Neural crest cell (in vitro differentiated cells): Measurements from ENCODE around the gene CSTB. TPM values are rescaled to one million over a fixed set of nuclear protein-coding genes. Genes with fewer than 3 reads are reported as not detected.

Experiments
- DNase-seq: peaks from one replicate; pipeline ENCODE4 v3.0.0; 2021; ENCODE audit warnings: low read depth, mixed read lengths, low spot score
- H3K27ac Mint-ChIP-seq: one replicate; pipeline ENCODE4 v1.8.0; 2021; ENCODE audit warnings: mild to moderate bottlenecking, mixed read lengths; ENCODE audit not compliant: unreplicated experiment
- H3K27me3 Mint-ChIP-seq: 2 replicates; pipeline ENCODE4 v1.8.0; 2021; ENCODE audit warnings: low read depth, mild to moderate bottlenecking, mixed read lengths
- H3K36me3 Mint-ChIP-seq: 2 replicates; pipeline ENCODE4 v1.8.0; 2021; ENCODE audit warnings: low read depth, mild to moderate bottlenecking, mixed read lengths
- H3K4me1 Mint-ChIP-seq: 2 replicates; pipeline ENCODE4 v1.8.0; 2021; ENCODE audit warnings: mixed read lengths
- H3K4me3 Mint-ChIP-seq: one replicate; pipeline ENCODE4 v1.8.0; 2021; ENCODE audit warnings: mild to moderate bottlenecking, mixed read lengths
- H3K9me3 Mint-ChIP-seq: 2 replicates; pipeline ENCODE4 v1.8.0; 2021; ENCODE audit warnings: mixed read lengths
- CTCF ChIP-seq: fragments of 200-600 bp; sonication (generic); conservative IDR thresholded peaks from 2 replicates; pipeline ENCODE4 v1.5.0; 2021; ENCODE audit warnings: antibody characterized with exemption, mild to moderate bottlenecking
- total RNA-seq: library from RNA; stranded (reverse); gene quantifications from 2 replicates; pipeline ENCODE4 v1.2.1, GENCODE V29; 2021

Gene CSTB
- total RNA-seq, 1 donor from 2014 or later, result 37.1 TPM

GRCh38 chr21:43815107-43815613 is 39.1 kb upstream of the CSTB start:
- no peak for DNase-seq
- Mint-ChIP-seq H3K4me1 (peaks cover 8% of the 10 kb centered on the region), H3K27ac (peak overlapping the region; percentile 84), H3K27me3 (peaks cover 2% of the 10 kb centered on the region), H3K9me3 (no peaks in the 10 kb centered on the region), H3K4me3 (no peak overlapping the region), H3K36me3 (no peaks in the 10 kb centered on the region)
- no peak for TF ChIP-seq CTCF

GRCh38 chr21:43814215-43815106 is 38.4 kb upstream of the CSTB start:
- H3K4me3 Mint-ChIP-seq, result peak overlapping the region; percentile 51
- peaks cover 2% of the 10 kb centered on the region for H3K27me3 Mint-ChIP-seq
- peaks cover 8% of the 10 kb centered on the region for H3K4me1 Mint-ChIP-seq
- no peaks in the 10 kb centered on the region for H3K9me3 Mint-ChIP-seq
- no peak for DNase-seq
- no peaks in the 10 kb centered on the region for H3K36me3 Mint-ChIP-seq
- H3K27ac Mint-ChIP-seq, result peak overlapping the region; percentile 84
- no peak for TF ChIP-seq CTCF

- Mint-ChIP-seq H3K27ac (no peak overlapping the region), H3K9me3 (no peaks in the 10 kb centered on the region), H3K4me3 (no peak overlapping the region), H3K36me3 (no peaks in the 10 kb centered on the region), H3K4me1 (peaks cover 2% of the 10 kb centered on the region), H3K27me3 (peaks cover 2% of the 10 kb centered on the region)
- no peak for TF ChIP-seq CTCF
- no peak for DNase-seq
These were observed 37.5 kb upstream of the CSTB start for GRCh38 chr21:43813656-43813980.

GRCh38 chr21:43812957-43813655 is 37.0 kb upstream of the CSTB start:
- TF ChIP-seq CTCF, result no peak
- Mint-ChIP-seq H3K27me3 (peaks cover 2% of the 10 kb centered on the region), H3K36me3 (no peaks in the 10 kb centered on the region), H3K4me3 (no peak overlapping the region), H3K4me1 (no peaks in the 10 kb centered on the region), H3K9me3 (no peaks in the 10 kb centered on the region), H3K27ac (no peak overlapping the region)
- DNase-seq, result no peak

- H3K9me3 Mint-ChIP-seq, result no peaks in the 10 kb centered on the region
- no peak for DNase-seq
- TF ChIP-seq CTCF, result no peak
- no peaks in the 10 kb centered on the region for H3K36me3 Mint-ChIP-seq
- H3K4me1 Mint-ChIP-seq, result no peaks in the 10 kb centered on the region
- H3K27me3 Mint-ChIP-seq, result peaks cover 2% of the 10 kb centered on the region
- H3K4me3 Mint-ChIP-seq, result peak overlapping the region; percentile 75
- no peak overlapping the region for H3K27ac Mint-ChIP-seq
These were observed 36.2 kb upstream of the CSTB start for GRCh38 chr21:43812139-43812821.
